CD8-positive, alpha-beta memory T cell (primary cell): ENCODE results near the gene ARID3C. TPM values are rescaled to one million over a fixed set of nuclear protein-coding genes. Genes with fewer than 3 reads are reported as not detected.
A peak's percentile ranks its signal among the peaks of the same experiment; 100 is the strongest.

Experiments used
- CTCF ChIA-PET: fragments of 350-600 bp; sonication (Branson Sonifier 250); formaldehyde crosslinking; loops from one replicate; lab custom pipeline; 2021; ENCODE audit warnings: antibody characterized with exemption; lab: Charles Lee
- POLR2A ChIA-PET: fragments of 350-600 bp; sonication (Branson Sonifier 250); formaldehyde crosslinking; loops from one replicate; lab custom pipeline; 2021; ENCODE audit warnings: antibody characterized with exemption; lab: Charles Lee
- DNase-seq, 5 donors: peaks; one replicate each; pipeline versions ENCODE4 v3.0.0 to v3.0.0-alpha.2; 2020 to 2022; ENCODE audit warnings: mixed read lengths in 1 of 5
- H3K27ac ChIP-seq: one replicate; pipeline ENCODE4 v1.7.0; 2013; ENCODE audit warnings: low read depth, mild to moderate bottlenecking, low read length, moderate library complexity
- H3K27me3 ChIP-seq: 2 replicates; pipeline ENCODE4 v1.7.0; 2013; ENCODE audit warnings: low read length, mild to moderate bottlenecking; ENCODE audit not compliant: insufficient read depth, poor library complexity, severe bottlenecking
- H3K36me3 ChIP-seq: 2 replicates; pipeline ENCODE4 v1.7.0; 2013; ENCODE audit warnings: mild to moderate bottlenecking, low read length, moderate library complexity; ENCODE audit not compliant: insufficient read depth
- H3K4me1 ChIP-seq: 2 replicates; pipeline ENCODE4 v1.7.0; 2013; ENCODE audit warnings: mild to moderate bottlenecking, low read length, moderate library complexity; ENCODE audit not compliant: insufficient read depth
- H3K4me3 ChIP-seq: 2 replicates; pipeline ENCODE4 v1.7.0; 2013; ENCODE audit warnings: mild to moderate bottlenecking, low read length
- H3K9me3 ChIP-seq: 2 replicates; pipeline ENCODE4 v1.7.0; 2013; ENCODE audit warnings: mild to moderate bottlenecking, low read length
- H3K27ac Mint-ChIP-seq, 8 donors: one replicate each; pipeline ENCODE4 v1.8.0; 2020 to 2021; ENCODE audit warnings: mixed read lengths in 8 of 8, mild to moderate bottlenecking in 6 of 8, inconsistent platforms in 3 of 8, moderate library complexity in 3 of 8
- H3K27me3 Mint-ChIP-seq, 2 donors: one replicate each; pipeline ENCODE4 v1.8.0; 2020 to 2021; ENCODE audit warnings: mixed read lengths in 2 of 2, mild to moderate bottlenecking in 1 of 2, moderate library complexity in 1 of 2
- H3K36me3 Mint-ChIP-seq, 3 donors: one replicate each; pipeline ENCODE4 v1.8.0; 2020 to 2021; ENCODE audit warnings: mixed read lengths in 3 of 3, inconsistent platforms in 1 of 3, mild to moderate bottlenecking in 1 of 3
- H3K4me1 Mint-ChIP-seq, 3 donors: one replicate each; pipeline ENCODE4 v1.8.0; 2020 to 2021; ENCODE audit warnings: mixed read lengths in 3 of 3, inconsistent platforms in 1 of 3, mild to moderate bottlenecking in 1 of 3
- H3K4me3 Mint-ChIP-seq, 7 donors: one replicate each; pipeline ENCODE4 v1.8.0; 2020 to 2021; ENCODE audit warnings: mixed read lengths in 7 of 7, mild to moderate bottlenecking in 6 of 7, moderate library complexity in 4 of 7, inconsistent platforms in 2 of 7
- H3K9me3 Mint-ChIP-seq, 5 donors: one replicate each; pipeline ENCODE4 v1.8.0; 2020 to 2022; ENCODE audit warnings: mixed read lengths in 5 of 5, mild to moderate bottlenecking in 3 of 5, moderate library complexity in 2 of 5, inconsistent platforms in 1 of 5
- polyA plus RNA-seq: library from polyadenylated mRNA; unstranded; fragments of 300-500 nt; fragmentation: Illumina TruSeq; gene quantifications from one replicate; pipeline ENCODE4 v1.2.3, GENCODE V29; 2021
- total RNA-seq, 2 experiments: library from RNA; stranded (reverse); gene quantifications; one replicate each; pipeline ENCODE4 v1.2.3, GENCODE V29; 2021

ARID3C gene
- total and polyA plus RNA-seq, 3 experiments from 2014 or later: 0.22 to 0.44 TPM; not detected in 1

DNA sequence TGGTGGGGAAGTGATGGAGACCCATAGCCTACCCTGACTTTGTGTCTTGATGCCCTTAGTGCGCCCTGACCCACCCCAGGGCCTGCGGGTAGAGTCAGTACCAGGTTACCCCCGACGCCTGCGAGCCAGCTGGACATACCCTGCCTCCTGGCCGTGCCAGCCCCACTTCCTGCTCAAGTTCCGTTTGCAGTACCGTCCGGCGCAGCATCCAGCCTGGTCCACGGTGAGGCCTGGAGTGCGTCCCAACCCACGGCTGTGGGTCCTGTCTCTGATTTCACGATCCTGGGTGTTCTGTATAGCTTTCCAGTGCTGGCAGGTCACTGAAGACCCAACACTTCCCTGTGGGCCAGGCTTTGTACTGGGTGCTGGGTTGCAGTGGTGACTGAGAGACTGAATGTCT is 29.6 kb upstream of the ARID3C start:
- no peak overlapping the region for H3K27ac Mint-ChIP-seq
- peaks cover 17 to 30% (median 21%) of the 10 kb centered on the region in 3 donors for H3K4me1 Mint-ChIP-seq
- no peak overlapping the region for H3K4me3 ChIP-seq
- no peaks in the 10 kb centered on the region for H3K9me3 Mint-ChIP-seq
- H3K9me3 ChIP-seq: no peaks in the 10 kb centered on the region
- no peak overlapping the region for H3K27ac ChIP-seq
- ChIA-PET CTCF (no interaction called here), POLR2A (interaction anchor here (0.6 kb wide), 1 partner anchor 42 kb away, joined by 4 read pairs; no protein-coding TSS in a partner anchor)
- H3K4me3 Mint-ChIP-seq: no peak overlapping the region
- no peak for DNase-seq
- no peaks in the 10 kb centered on the region for H3K27me3 ChIP-seq
- H3K36me3 ChIP-seq: peaks cover 7% of the 10 kb centered on the region
- H3K27me3 Mint-ChIP-seq: peaks cover 0 to 3% of the 10 kb centered on the region in 2 donors
- H3K4me1 ChIP-seq: peaks cover 23% of the 10 kb centered on the region
- H3K36me3 Mint-ChIP-seq: peaks cover 0 to 19% (median 8%) of the 10 kb centered on the region in 3 donors

DNA sequence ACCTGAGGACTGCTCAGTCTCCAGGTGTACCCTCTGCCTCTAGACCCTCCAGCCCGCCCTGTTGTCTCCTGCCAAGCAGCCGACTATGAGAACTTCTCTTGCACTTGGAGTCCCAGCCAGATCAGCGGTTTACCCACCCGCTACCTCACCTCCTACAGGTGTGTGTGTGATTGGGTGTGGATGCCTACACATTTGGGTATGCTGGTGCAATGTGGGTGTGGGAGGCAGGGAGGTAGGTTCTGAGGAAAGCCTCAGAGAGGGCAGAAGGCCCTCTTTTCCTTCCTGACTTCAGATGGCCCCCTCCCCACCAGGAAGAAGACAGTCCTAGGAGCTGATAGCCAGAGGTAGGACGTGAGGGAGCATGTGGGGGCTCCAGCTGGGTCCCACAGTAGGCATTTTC is 28.1 kb upstream of the ARID3C start:
- H3K9me3 Mint-ChIP-seq: no peaks in the 10 kb centered on the region
- H3K27ac ChIP-seq: no peak overlapping the region
- peaks cover 0 to 3% of the 10 kb centered on the region in 2 donors for H3K27me3 Mint-ChIP-seq
- no peak for DNase-seq
- POLR2A ChIA-PET: interaction anchor here (1.8 kb wide), 1 partner anchor 10 kb away, joined by 7 read pairs; the partner anchor contains the start of gene GALT
- peaks cover 17% of the 10 kb centered on the region for H3K4me1 ChIP-seq
- H3K9me3 ChIP-seq: no peaks in the 10 kb centered on the region
- peaks cover 17 to 30% (median 19%) of the 10 kb centered on the region in 3 donors for H3K4me1 Mint-ChIP-seq
- H3K27ac Mint-ChIP-seq: peak overlapping the region in 1 of 8 donors; percentile 60
- CTCF ChIA-PET: interaction anchor here (0.7 to 1.4 kb wide), 2 partner anchors 9 to 10 kb away, joined by 3 to 7 read pairs; partner anchors contain the start of gene GALT
- H3K4me3 ChIP-seq: no peak overlapping the region
- no peaks in the 10 kb centered on the region for H3K27me3 ChIP-seq
- H3K36me3 ChIP-seq: peaks cover 7% of the 10 kb centered on the region
- no peak overlapping the region for H3K4me3 Mint-ChIP-seq
- H3K36me3 Mint-ChIP-seq: peaks cover 0 to 21% (median 8%) of the 10 kb centered on the region in 3 donors

DNA sequence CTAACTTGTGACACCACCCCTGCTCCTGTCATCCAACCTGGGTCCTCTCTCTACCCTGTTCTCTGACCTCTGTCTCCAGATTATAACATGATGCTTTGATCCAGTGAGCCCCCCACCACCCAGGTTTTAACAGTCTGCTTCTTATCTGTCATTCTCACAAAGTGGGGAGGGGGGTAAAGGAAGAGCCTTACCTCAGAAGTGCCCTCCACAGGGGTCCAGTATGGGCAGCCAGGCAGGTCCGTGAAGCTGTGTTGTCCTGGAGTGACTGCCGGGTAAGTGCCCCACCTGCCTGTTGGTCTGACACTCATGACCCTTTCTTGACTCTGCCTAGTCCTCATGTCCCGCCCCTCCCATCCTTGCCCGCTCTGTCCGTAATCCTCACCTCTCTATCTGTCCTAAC is 26.5 kb upstream of the ARID3C start:
- DNase-seq: no peak
- peak overlapping the region in 2 of 8 donors; percentile 42 to 89 for H3K27ac Mint-ChIP-seq
- ChIA-PET POLR2A (interaction anchor here (0.7 to 1.8 kb wide), 2 partner anchors 9 kb away, joined by 4 to 7 read pairs; partner anchors contain the start of gene GALT), CTCF (interaction anchor here (1.3 to 1.5 kb wide), 3 partner anchors 9 to 35 kb away, joined by 3 to 7 read pairs (median 5); partner anchors contain the start of genes DCTN3 and GALT)
- H3K27me3 Mint-ChIP-seq: peaks cover 0 to 3% of the 10 kb centered on the region in 2 donors
- Histone ChIP-seq H3K27me3 (no peaks in the 10 kb centered on the region), H3K9me3 (no peaks in the 10 kb centered on the region), H3K4me1 (peaks cover 9% of the 10 kb centered on the region), H3K27ac (no peak overlapping the region), H3K4me3 (no peak overlapping the region), H3K36me3 (peaks cover 6% of the 10 kb centered on the region)
- H3K36me3 Mint-ChIP-seq: peaks cover 0 to 21% (median 3%) of the 10 kb centered on the region in 3 donors
- peaks cover 14 to 31% (median 17%) of the 10 kb centered on the region in 3 donors for H3K4me1 Mint-ChIP-seq
- no peaks in the 10 kb centered on the region for H3K9me3 Mint-ChIP-seq
- H3K4me3 Mint-ChIP-seq: no peak overlapping the region

DNA sequence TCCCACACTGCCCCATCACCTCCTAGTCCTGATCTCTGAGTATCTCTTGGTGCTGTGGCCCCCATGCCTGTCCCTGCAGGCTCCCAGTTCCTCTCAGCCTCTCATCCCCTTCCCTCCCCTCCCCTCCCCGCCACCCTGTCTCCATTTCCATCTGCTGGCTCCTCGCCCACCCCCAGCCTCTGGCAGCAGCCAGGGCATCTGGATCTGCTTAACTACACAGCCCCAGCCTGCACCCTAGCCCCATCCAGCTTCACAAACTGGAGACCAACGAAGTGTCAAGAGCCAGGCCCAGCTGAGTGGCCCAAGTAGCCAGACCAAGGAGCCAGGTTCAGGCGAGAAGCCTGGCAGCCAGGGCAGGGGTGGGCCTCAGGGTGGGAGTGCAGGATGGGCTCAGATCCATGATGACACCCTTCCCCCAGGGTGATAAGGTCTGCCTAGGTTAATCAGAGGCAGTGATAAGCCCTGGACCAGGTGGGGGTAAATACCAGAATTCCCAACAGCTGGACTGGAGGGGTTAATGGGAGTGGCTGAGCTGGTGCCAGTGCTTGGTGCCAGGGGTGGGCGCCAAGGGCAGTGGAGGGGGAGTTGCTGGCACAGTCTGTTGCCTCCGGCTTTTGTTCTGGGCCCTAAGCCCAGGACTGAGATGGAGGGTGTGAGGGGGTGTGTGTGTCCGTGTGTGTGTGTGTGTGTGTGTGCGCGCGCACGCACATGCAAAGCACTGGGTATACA is 25.6 kb upstream of the ARID3C start:
- ChIA-PET POLR2A (no interaction called here), CTCF (interaction anchor here (1.0 kb wide), 1 partner anchor 9 kb away, joined by 3 read pairs; no protein-coding TSS in a partner anchor)
- DNase-seq: no peak
- Mint-ChIP-seq H3K27ac (peak overlapping the region in 3 of 8 donors; percentile 39 to 83 (median 58)), H3K4me3 (no peak overlapping the region), H3K4me1 (peaks cover 15 to 31% (median 18%) of the 10 kb centered on the region in 3 donors), H3K9me3 (no peaks in the 10 kb centered on the region), H3K27me3 (peaks cover 0 to 3% of the 10 kb centered on the region in 2 donors), H3K36me3 (peaks cover 0 to 25% (median 3%) of the 10 kb centered on the region in 3 donors)
- no peak overlapping the region for H3K27ac ChIP-seq
- no peaks in the 10 kb centered on the region for H3K9me3 ChIP-seq
- H3K4me3 ChIP-seq: no peak overlapping the region
- peaks cover 9% of the 10 kb centered on the region for H3K4me1 ChIP-seq
- H3K36me3 ChIP-seq: peaks cover 5% of the 10 kb centered on the region
- H3K27me3 ChIP-seq: no peaks in the 10 kb centered on the region

DNA sequence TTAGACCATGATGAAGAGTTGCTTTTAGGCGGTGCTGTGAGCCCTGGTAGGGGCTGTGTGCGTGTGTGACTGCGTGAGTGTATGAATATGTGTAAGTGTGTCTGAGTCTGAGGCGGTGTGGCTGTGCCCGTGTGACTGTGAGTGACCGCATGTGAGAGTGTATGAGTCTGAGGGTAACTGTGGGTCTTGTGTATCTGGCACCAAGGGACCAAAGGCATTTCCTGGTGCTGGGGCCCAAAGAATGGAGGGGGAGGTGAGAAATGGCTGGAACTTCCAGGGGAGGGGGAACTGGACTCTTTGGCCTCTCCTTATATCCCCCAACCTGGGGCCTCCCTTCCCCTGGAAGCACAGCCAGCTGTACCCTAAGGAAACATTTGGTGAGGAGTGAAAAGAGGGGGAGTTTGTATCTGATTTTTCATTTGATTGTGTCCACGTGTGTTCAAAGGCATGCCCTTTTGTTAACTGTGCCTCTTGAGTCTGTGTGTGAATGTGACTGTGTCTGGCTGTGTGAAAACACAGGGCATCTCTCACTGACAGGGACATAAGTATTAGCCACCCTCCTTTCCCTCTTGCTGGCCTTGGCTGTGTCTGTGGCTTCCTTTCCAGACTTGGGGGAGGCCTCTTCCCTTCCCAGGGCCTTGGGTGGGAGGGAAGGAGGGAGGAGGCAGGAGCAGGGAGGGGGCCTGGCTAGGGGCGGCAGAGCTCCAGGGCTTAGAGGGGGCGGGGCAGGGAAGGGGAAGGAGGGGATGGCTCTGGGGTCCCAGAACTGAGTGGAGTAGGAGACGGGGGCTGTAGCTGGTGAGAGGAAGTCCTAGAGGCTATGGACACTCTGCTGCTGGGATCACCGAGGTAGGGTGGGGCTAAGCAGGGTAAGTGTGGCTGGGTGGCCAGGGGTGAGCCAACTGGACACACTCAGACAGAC is 24.5 kb upstream of the ARID3C start:
- no peak overlapping the region for H3K4me3 ChIP-seq
- H3K36me3 ChIP-seq: peaks cover 16% of the 10 kb centered on the region
- no peaks in the 10 kb centered on the region for H3K9me3 ChIP-seq
- peaks cover 22 to 42% (median 27%) of the 10 kb centered on the region in 3 donors for H3K4me1 Mint-ChIP-seq
- H3K4me3 Mint-ChIP-seq: no peak overlapping the region
- H3K36me3 Mint-ChIP-seq: peaks cover 1 to 34% (median 3%) of the 10 kb centered on the region in 3 donors
- H3K27ac Mint-ChIP-seq: peak overlapping the region in 6 of 8 donors; percentile 11 to 69 (median 46)
- no peaks in the 10 kb centered on the region for H3K27me3 ChIP-seq
- CTCF ChIA-PET: interaction anchor here (0.6 to 7.6 kb wide), 3 partner anchors 12 to 28 kb away, joined by 3 to 54 read pairs (median 3); a partner anchor contains a TSS
- H3K4me1 ChIP-seq: peaks cover 19% of the 10 kb centered on the region
- no peak overlapping the region for H3K27ac ChIP-seq
- no peaks in the 10 kb centered on the region for H3K9me3 Mint-ChIP-seq
- DNase-seq: no peak
- POLR2A ChIA-PET: no interaction called here
- H3K27me3 Mint-ChIP-seq: peaks cover 0 to 3% of the 10 kb centered on the region in 2 donors

DNA sequence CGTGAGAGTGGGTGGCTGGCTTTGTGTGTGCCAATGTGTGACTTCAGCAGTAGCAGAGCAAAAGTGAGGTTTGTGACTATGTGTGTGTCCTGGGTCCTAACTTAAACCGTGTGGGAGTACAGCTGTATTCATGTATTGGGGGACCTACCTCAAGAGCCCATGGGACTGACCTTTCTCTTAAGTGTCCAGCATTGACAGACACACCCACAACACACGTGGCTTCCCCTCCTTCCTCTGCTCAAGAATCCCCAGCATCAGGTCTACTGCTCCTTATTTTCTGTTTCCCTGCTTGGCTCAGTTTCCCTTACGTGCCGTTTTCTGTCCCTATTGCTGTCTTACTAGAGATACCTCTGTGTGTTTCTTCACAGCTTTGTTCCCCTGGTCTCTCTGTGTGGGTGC is 23.7 kb upstream of the ARID3C start:
- ChIA-PET CTCF (interaction anchor here (1.1 to 7.6 kb wide), 2 partner anchors 12 to 14 kb away, joined by 3 to 54 read pairs; a partner anchor contains a TSS), POLR2A (interaction anchor here (1.1 kb wide), 1 partner anchor 15 kb away, joined by 3 read pairs; the partner anchor contains the start of gene SIGMAR1)
- Histone ChIP-seq H3K4me1 (peaks cover 27% of the 10 kb centered on the region), H3K4me3 (no peak overlapping the region), H3K27ac (peak overlapping the region; percentile 13), H3K36me3 (peaks cover 19% of the 10 kb centered on the region), H3K9me3 (no peaks in the 10 kb centered on the region), H3K27me3 (no peaks in the 10 kb centered on the region)
- H3K36me3 Mint-ChIP-seq: peaks cover 4 to 43% (median 6%) of the 10 kb centered on the region in 3 donors
- no peaks in the 10 kb centered on the region for H3K9me3 Mint-ChIP-seq
- no peak for DNase-seq
- peak overlapping the region; percentile 0 to 89 (median 54) for H3K27ac Mint-ChIP-seq
- no peak overlapping the region for H3K4me3 Mint-ChIP-seq
- H3K27me3 Mint-ChIP-seq: peaks cover 0 to 3% of the 10 kb centered on the region in 2 donors
- peaks cover 30 to 50% (median 35%) of the 10 kb centered on the region in 3 donors for H3K4me1 Mint-ChIP-seq

DNA sequence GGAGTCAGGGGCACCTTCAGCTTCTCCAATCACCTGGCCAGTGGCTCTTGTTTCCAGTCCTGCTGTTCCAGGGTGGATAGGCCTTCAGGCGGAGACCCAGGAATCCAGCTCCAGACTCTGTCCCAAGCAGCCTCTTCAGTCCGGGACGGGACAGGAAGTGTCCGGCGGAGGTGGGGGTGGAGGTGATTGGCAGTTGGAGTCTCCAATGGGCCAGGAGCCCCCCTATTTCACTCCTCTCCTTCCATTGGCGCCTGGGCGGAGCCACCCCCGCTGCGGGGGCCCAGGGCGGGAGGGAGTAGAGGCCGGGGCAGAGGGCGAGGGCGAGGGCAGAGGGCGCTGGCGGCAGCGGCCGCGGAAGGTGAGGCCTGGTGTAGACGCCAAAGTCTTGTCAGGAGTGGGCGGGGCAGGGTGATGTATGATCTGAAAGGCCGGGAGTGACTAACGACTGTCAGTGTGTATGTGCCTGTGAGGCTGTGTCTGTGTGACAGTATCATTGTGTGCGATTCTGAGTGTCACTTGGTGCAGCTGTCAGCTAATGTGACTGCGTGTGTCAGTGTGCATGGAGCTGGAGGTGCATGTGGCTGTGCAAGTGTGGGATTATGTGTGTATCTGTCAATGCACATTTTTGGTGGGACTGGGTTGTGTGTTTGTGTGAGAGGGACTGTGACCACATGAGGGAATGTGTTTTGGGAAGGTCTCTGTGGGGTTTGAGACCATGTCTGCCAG is 23.2 kb upstream of the ARID3C start, which contains the start of gene IL11RA:
IL11RA (plus strand) TSS at position 310 of the 726 bp plus-strand sequence. CDS start 3,033 bp downstream, outside the sequence.
- H3K36me3 ChIP-seq: peaks cover 19% of the 10 kb centered on the region
- peak within 1 kb of the TSS in 2 of 7 donors; percentile 3 to 58 for H3K4me3 Mint-ChIP-seq

More for the DNA sequence above, 23.2 kb upstream of the ARID3C start, which contains the start of gene IL11RA:
- POLR2A ChIA-PET: interaction anchor here (1.1 kb wide), 1 partner anchor 15 kb away, joined by 3 read pairs; the partner anchor contains the start of gene SIGMAR1
- Histone ChIP-seq H3K27me3 (no peaks in the 10 kb centered on the region), H3K27ac (peak within 1 kb of the TSS; percentile 40), H3K4me1 (peaks cover 32% of the 10 kb centered on the region), H3K4me3 (no peak within 1 kb of the TSS), H3K9me3 (no peaks in the 10 kb centered on the region)
- Mint-ChIP-seq H3K27me3 (peaks cover 0 to 3% of the 10 kb centered on the region in 2 donors), H3K9me3 (no peaks in the 10 kb centered on the region), H3K36me3 (peaks cover 4 to 48% (median 6%) of the 10 kb centered on the region in 3 donors), H3K4me1 (peaks cover 36 to 55% (median 41%) of the 10 kb centered on the region in 3 donors), H3K27ac (peak within 1 kb of the TSS; percentile 0 to 89 (median 62))
- no peak for DNase-seq
- CTCF ChIA-PET: interaction anchor here (1.7 to 7.6 kb wide), 2 partner anchors 13 to 39 kb away, joined by 3 to 54 read pairs; a partner anchor contains a TSS
